ENCODE measurements around the gene ZFPM1. TPM values are rescaled to one million over a fixed set of nuclear protein-coding genes. Genes with fewer than 3 reads are reported as not detected.
"Not testable (repeated sequence)": the region's sequence is repeated elsewhere in the genome, so short reads cannot be mapped to it uniquely, and the experiment has no call there.

ZFPM1 gene
- polyA plus RNA-seq, 4 donors = 2.3 to 5.3 (median 3.2) TPM

DNA sequence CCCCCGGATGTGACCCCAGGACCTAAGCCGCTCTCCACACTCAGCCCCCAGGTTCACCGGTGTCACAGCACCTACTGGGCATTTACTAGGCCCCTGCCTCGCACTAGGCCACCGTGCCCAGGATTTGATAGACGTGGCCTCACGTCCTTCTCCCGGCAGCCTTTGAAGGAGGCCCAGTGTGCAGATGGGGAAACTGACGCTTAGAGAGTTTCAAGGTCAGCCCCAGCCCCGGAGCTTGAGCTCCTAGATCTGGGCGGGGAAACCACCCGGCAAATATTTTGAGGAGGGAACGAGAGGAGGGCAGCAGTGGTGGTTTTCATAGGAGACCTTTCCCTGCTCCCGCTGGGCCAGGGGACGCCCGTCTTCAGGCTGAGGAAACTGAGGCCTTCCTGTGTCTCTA, 10.3 kb downstream of the ZFPM1 start:
- DNase-seq (ENCODE audit: low read depth in 4 of 4, low spot score in 3 of 4) = no peak

DNA sequence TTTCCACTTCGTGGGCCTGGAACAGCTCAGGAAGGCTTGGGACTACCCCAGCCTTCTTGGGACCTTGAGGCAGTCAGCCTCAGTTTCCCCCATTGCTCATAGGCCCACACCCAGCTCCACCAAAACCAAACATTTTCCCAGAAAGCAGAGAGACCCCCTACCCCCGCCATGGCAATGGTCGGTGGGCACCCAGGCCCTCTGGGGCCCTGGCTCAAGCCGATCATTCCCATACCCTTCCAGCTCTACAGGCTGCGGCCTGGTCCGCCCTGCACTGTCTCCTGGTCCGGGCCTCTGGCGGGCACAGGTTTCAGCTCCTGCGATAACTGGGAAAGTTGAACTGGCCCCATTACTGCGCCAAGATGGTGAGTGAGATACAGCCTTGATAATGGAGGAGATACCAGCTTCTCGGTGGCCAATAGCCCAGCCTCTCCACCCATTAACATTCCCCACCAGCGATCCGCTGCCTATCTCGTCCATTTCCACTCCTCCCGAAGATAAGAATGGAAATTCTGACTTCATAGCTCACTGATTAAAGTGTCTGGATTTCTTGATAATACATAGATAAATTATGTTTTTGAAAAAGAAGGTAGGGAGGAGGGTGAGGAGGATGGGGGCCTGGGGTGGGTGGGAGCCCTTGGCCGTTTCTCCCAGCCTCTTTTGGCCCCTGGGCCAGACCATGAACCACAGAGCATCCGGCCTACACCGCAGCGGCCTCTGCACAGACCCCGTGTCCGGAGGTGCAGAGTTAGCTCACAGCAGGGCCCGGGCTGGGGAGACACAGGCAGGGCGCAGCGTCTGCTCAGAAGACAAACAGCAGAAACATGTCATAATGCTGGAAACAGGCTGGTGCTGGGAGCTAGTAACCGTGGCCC, 11.6 kb downstream of the ZFPM1 start:
- no peak for DNase-seq (ENCODE audit: low read depth in 4 of 4, low spot score in 3 of 4)

DNA sequence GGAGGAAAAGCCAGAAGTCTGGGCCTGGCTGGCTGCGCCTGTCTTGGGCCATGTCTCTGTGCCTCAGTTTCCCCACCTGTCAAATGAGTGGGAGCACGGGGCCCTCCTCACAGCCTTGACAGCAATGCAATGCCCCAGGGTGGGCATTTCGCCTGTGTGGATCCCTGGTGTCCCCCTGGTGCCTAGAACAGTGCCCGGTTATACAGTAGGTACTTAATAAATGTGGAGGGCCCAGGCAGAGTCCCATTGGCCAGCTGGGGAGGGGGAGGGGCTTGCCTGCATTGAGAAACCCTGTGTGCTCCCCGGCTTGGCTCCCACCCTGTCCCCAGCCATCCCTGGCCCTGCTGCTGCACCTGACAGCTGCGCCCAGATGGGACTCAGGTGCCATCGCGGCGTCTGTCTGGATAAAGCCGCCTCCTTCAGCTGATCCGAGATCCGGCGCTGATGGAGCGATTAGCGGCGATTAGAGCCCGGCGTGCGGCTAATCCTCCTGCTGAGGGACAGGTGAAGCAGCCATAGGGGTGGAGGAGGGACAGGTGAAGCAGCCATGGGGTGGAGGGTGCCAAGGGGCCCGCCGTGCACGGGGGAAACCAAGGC, 12.4 kb downstream of the ZFPM1 start:
- DNase-seq (ENCODE audit: low read depth in 4 of 4, low spot score in 3 of 4) = no peak

DNA sequence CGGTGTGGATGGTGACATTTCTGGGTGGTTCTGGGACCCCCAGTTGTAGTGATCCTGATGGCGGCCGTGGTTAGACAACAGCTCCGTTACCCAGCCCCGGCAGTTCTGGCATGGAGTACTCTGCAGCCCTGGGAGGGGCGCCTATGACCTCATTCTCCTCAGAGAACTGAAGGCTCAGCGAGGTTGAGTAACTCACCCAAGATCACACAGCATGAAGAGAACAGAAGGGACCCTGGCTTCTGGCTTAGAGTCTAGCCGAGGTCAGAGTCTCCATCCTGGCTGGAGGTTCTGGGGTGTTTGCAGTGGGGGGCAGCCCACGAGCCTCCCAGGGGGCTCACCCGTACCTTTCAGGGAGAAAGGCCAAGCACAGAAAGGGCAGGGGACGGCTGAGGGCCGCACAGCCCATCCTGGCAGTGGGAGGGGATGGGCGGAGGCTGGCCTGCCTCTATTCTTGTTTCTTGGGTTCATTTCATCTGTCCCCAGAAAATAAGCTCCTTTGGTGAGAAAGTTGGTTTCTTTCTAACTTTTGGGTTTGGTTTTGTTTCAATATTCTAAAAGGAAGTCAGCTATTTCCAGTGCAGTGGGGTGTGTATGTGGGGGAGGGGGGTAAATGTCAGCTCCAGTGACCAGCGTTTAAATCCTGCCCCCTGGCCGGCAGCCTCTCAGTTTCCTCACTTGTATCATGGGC, 13.2 kb downstream of the ZFPM1 start:
- DNase-seq (ENCODE audit: low read depth in 4 of 4, low spot score in 3 of 4) = no peak

DNA sequence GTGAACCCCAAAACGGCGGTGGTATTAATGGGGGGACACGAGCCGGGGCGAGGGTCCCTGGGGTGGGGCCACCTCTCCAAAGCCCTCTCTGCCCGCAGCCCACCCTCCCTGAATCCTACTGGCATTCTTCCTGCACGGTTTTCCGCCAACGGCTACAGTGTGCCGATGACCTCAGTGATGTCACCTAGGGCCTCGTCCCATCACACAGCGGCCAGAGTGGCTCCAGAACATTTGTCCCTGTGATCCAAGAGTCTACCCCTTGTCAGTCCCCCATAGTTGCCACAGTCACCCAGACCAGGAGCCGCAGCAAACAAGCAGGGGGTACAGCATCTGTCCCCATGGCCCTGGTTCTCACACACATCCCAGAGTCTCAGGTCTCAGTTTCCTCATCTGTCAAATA, 13.9 kb downstream of the ZFPM1 start:
- no peak for DNase-seq (ENCODE audit: low read depth in 4 of 4, low spot score in 3 of 4)

DNA sequence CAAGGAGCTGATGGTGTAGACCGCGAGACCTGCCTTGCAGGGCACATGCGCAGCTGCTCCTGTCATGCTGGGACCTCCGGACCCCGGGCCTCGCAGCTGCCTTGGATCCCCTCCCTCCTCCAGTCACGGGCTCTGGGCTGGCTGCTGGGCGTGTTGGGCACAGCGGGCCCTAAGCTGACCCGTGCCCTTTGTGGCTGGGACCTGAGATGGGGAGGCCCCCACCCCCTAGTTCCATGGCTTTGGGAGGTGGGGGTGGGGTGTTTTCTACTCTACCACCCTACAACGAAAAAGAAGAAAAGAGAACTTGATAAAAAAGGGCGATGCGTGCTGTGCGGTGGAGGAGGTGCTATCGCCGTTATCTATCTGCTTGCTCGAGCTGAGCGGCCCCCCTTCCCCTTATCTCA, 14.5 kb downstream of the ZFPM1 start:
- no peak for DNase-seq (ENCODE audit: low read depth in 4 of 4, low spot score in 3 of 4)

DNA sequence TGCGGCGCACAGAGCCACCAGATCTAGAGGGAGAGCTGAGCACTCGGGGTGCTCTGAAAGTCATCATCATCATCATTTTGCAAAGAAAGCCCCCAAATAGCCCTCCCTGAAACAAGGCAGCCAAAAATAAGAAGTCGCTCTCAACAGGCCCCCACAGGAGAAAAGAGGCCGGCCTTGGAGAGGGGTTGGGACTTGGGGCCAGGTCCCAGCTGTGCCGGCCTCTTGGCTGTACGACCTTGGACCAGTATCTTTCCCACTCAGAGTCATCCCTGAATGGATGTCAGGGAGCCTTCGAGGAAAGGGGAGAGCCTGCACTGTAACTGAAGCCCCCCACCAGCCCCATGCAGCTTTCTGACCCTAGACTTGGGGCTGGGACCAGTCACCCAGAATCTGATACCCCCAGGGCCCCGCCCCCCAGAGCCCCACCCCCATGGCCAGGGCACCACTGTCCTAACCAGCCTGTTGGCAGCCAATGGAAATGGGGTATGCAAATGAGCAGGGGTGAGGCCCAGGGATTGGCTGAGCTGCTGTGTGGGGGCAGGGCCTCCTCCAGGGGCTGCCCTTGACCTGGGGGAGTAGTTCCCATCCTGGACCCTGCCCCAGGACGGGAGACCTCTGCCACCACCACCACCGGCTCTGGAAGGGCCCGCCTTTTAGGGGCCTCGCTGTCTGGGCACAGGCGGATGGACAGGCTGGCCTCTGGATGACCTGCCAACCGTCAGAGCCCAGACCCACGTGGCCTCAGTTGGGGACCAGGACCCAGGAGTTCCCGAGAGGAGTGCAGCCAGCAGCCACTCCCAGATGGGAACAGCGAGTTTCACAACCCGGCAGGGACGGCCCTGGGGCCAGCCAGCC, 15.4 kb downstream of the ZFPM1 start:
- no peak for DNase-seq (ENCODE audit: low read depth in 4 of 4, low spot score in 3 of 4)

DNA sequence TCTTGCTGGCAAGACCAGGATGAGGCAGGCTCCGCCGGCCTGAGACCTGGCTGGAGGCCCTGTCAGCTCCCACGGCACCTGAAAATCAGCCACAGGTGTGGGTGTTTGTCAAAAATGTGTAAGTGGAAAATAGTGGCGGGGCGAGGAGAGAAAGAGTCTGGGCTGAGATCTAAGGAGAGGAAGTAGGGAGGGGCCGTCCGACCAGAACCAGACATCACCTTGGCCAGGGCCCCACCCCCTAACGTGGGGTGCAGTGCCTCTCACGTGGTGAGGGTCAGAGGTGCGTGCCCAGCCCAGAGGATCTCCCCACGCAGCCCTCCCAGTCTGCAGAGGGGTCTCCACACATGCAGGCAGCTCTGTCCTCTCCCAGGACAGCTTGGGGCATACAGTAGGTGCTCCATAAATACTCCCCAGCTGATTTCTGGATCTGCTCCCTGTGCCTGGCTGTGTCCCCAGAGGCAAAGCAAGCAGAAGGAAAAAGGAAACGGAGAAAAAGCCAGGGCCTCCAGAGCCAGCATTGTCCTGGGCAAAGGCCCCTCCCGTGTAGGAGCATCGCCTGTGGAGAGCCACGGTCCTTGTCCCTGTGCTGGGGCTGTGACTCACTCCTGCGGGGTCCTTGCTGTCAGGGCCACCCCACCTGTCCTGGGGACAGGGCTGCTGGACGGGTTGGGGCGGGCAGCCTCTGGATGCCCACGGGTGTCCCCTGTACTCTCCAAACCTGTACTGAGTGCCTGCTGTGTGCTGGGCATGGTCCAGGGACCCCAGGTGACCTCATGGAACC, 16.7 kb downstream of the ZFPM1 start:
- no peak for DNase-seq (ENCODE audit: low read depth in 4 of 4, low spot score in 3 of 4)

DNA sequence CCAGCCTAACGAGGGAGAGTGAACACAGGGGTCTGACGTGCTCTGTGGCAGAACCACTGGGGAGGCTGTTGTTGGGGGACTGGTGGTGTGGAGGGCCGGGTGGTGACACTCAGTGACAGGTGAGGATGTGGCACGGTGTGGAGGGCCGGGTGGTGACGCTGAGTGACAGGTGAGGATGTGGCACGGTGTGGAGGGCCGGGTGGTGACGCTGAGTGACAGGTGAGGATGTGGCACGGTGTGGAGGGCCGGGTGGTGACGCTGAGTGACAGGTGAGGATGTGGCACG, 17.3 kb downstream of the ZFPM1 start:
- not testable (repeated sequence) for DNase-seq (ENCODE audit: low read depth in 4 of 4, low spot score in 3 of 4)

DNA sequence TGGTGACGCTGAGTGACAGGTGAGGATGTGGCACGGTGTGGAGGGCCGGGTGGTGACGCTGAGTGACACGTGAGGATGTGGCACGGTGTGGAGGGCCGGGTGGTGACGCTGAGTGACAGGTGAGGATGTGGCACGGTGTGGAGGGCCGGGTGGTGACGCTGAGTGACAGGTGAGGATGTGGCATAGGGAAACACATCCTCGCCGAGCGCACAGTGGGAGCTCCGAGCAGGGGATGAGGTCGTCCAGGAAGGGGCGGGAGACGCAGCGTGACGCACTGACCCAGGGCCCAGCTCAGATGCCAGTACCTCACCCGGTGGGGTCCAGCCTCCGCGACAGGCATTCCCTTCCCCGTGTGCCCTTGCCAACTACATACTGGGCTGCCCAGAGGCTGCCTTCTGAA, 17.6 kb downstream of the ZFPM1 start:
- not testable (repeated sequence) for DNase-seq (ENCODE audit: low read depth in 4 of 4, low spot score in 3 of 4)

DNA sequence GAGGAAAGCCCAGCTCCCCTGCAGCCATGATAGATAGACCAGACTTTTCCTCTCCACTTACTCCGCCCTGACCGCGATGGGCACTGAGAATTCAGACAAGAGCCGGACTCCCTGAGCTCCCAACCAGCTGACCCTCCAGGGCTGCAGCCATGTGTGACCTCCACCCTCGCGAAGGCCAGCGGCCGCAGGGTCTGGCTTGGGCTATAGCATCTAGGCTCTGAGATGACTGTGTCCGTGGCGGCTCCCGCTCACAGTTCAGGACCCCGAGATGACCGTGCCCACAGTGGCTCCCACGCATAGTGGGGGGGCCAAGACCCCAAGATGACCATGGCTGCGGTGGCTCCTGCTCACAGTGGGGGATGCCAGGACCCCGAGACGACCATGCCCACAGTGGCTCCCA, 18.0 kb downstream of the ZFPM1 start:
- no peak for DNase-seq (ENCODE audit: low read depth in 4 of 4, low spot score in 3 of 4)

DNA sequence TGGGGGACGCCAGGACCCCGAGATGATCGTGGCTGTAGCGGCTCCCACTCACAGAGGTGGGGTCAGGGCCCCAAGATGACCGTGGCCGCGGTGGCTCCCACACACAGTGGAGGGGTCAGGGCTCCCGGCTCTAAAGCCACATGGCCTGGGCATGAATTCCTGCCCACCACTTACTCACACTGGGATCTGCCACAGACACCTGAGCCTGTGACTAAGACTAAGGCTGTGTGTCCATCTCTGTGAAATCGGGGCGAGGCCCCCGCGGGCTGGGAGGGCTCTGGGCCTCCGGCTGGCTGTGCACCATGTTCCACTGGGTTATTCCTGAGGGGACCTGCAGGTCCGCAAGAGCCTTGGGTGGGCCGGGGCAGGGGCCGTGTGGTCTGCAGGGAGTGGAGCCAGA, 18.5 kb downstream of the ZFPM1 start:
- DNase-seq (ENCODE audit: low read depth in 4 of 4, low spot score in 3 of 4) = no peak

DNA sequence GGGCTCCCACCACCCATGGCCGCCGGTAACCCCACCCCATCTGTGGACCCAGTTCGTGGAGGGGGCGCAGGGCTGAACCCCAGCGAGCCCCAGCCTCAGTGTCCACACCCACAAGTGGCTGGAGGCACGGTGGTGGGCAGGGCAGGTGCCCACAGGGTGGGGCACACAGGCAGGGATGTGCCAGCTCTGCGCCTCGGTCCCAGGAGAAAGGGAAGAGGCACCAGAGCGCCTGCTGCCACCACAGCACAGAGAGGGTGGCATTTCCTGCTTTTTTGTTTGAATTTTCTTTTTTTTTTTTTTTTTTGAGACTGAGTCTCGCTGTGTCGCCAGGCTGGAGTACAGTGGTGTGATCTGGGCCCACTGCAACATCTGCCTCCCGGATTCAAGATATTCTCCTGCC, 19.0 kb downstream of the ZFPM1 start:
- DNase-seq (ENCODE audit: low read depth in 4 of 4, low spot score in 3 of 4) = no peak

DNA sequence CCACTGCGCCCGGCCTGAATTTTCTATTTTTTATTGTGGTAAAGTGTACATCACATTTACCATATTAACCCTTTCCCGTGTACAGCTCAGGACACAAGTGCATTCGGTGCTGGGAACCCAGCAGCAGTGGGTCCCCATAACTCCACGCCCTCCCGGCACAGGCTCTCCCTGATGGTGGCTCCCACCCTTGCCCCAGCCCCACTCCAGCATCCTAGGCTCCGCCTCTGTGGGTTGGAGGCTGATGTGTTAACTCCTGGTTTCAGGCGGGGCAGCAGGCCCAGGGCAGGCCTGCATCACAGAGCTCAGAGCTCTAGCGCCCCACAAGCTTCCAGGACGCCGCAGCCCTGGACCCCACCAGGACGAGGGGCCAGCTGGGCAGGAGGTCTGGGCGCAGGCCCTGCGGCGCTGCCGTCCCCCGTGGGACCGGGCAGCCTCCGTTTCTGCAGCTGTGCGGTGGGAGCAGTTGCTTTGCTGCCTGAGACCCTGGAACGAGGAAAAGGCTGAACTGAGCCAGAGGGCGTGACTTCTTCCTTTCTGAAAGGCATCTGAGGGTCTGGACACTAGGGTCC, 19.6 kb downstream of the ZFPM1 start:
- DNase-seq (ENCODE audit: low read depth in 4 of 4, low spot score in 3 of 4) = no peak

DNA sequence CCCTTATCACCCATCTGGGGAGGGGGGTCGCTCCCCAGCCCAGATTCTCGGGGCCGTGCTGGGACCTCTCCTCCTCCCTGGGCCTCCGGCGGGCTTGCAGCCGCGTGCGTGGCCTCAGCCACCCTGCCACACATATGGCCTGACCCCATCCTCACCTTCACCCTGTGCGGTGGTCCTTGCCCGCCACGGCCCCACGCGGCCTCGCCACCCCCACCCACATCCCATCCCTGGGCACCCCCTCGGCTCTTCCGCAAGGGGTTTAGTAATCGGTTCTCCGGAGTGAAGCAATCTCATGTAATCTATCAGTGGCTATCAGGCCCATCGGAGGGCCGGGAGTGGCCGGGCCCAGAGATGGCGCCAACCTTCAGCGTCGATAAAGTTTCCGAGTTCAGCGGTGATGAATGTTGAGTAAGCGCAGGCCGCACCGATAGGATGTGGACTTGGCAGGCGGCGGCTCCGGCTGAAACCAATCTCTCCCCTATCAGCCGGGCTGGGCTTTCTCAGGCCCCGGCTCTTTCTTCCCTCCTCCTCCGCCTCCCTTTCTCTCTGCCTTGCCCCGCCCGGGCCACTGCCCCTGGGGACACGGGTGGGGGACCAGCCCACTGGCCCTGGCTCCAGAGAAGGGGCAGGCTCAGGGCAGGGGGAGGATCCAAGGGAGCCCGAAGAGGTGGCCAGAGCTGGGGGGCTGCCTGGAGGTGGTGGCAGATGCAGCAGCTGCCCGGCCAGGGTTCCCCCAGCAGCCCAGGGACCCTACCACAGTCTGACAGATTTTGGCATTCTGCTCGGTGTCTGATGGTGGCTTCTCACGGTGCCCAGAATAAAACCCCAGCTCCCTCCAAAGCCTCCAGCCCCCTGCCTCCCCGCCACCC, 20.8 kb downstream of the ZFPM1 start:
- DNase-seq (ENCODE audit: low read depth in 4 of 4, low spot score in 3 of 4) = no peak

DNA sequence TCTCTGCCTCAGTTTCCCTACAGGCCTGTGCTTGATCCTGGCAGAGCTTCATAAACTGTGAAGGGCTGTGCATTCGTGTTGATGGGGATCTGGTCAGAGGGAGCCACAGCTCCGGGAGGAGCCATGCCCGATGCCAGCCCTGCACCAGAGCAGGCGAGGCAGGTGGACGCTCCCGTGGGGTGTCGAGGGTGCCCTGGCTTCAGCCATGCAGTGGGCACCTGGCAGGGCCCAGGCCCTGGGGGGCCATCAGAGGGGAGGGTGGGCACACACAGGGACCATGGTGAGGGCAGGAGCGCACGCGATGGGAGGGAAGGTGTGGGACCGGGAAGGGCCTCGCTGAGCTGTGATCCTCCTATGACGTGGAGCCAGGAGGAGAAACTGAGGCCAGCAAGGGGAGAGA, 22.0 kb downstream of the ZFPM1 start:
- DNase-seq (ENCODE audit: low read depth in 4 of 4, low spot score in 3 of 4) = no peak

DNA sequence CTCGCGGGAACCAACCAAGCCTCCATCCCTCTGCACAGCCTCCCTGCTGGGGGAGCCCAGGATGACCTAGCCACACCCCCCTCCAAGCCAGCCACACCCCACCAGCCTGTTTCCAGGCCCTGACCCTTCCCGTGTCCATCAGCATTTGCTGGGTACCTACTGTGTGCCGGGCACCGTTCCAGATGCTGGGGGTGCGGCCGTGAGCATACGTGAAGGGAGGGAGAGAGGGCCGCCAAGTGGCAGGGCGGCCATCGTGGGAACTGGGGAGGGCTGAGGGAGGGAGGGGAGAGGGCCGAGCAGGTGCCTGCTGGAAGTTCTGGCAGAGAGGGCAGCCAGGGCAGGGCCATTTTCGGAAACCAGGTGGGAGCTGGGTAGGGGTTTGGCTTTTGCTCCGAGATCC, 23.1 kb downstream of the ZFPM1 start:
- DNase-seq (ENCODE audit: low read depth in 4 of 4, low spot score in 3 of 4) = no peak

DNA sequence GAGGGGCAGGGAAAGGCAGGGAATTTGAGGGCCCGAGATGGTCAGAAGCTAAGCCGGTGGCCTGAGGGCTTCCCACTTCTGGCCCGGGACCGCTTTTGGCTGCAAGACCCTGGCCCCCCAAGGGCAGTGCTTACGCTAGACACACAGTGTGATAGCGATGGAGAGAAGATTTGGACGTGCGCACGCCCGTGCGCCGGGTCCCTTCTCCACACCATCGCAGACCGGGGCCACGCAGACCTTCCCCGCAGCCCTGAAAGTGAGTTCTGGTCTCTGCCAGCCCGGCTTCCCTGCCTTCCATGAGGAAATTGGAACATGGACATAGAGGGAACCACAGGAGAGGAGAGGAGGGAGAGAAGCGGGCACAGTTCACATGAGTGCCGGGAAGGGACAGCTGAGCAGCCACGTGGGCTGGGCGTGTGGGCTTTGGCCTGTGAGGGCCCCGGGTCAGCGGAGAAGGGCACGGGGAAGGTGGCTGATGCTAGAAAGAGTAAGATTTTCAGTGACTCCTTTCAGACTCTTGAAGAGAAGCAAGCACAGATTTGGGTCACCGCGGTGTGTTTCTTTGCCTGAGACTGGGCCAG, 23.8 kb downstream of the ZFPM1 start:
- DNase-seq (ENCODE audit: low read depth in 4 of 4, low spot score in 3 of 4) = no peak
